CD8-positive, alpha-beta memory T cell (primary cell): Measurements from ENCODE around the gene CDADC1. TPM values are rescaled to one million over a fixed set of nuclear protein-coding genes. Genes with fewer than 3 reads are reported as not detected.

Source experiments
- CTCF ChIA-PET: fragments of 350-600 bp; sonication (Branson Sonifier 250); formaldehyde crosslinking; loops from one replicate; lab custom pipeline; 2021; ENCODE audit warnings: antibody characterized with exemption; lab: Charles Lee
- POLR2A ChIA-PET: fragments of 350-600 bp; sonication (Branson Sonifier 250); formaldehyde crosslinking; loops from one replicate; lab custom pipeline; 2021; ENCODE audit warnings: antibody characterized with exemption; lab: Charles Lee
- DNase-seq, 5 donors: peaks; one replicate each; pipeline versions ENCODE4 v3.0.0 to v3.0.0-alpha.2; 2020 to 2022; ENCODE audit warnings: mixed read lengths in 1 of 5
- H3K27ac ChIP-seq: one replicate; pipeline ENCODE4 v1.7.0; 2013; ENCODE audit warnings: low read depth, mild to moderate bottlenecking, low read length, moderate library complexity
- H3K27me3 ChIP-seq: 2 replicates; pipeline ENCODE4 v1.7.0; 2013; ENCODE audit warnings: low read length, mild to moderate bottlenecking; ENCODE audit not compliant: insufficient read depth, poor library complexity, severe bottlenecking
- H3K36me3 ChIP-seq: 2 replicates; pipeline ENCODE4 v1.7.0; 2013; ENCODE audit warnings: mild to moderate bottlenecking, low read length, moderate library complexity; ENCODE audit not compliant: insufficient read depth
- H3K4me1 ChIP-seq: 2 replicates; pipeline ENCODE4 v1.7.0; 2013; ENCODE audit warnings: mild to moderate bottlenecking, low read length, moderate library complexity; ENCODE audit not compliant: insufficient read depth
- H3K4me3 ChIP-seq: 2 replicates; pipeline ENCODE4 v1.7.0; 2013; ENCODE audit warnings: mild to moderate bottlenecking, low read length
- H3K9me3 ChIP-seq: 2 replicates; pipeline ENCODE4 v1.7.0; 2013; ENCODE audit warnings: mild to moderate bottlenecking, low read length
- H3K27ac Mint-ChIP-seq, 8 donors: one replicate each; pipeline ENCODE4 v1.8.0; 2020 to 2021; ENCODE audit warnings: mixed read lengths in 8 of 8, mild to moderate bottlenecking in 6 of 8, inconsistent platforms in 3 of 8, moderate library complexity in 3 of 8
- H3K27me3 Mint-ChIP-seq, 2 donors: one replicate each; pipeline ENCODE4 v1.8.0; 2020 to 2021; ENCODE audit warnings: mixed read lengths in 2 of 2, mild to moderate bottlenecking in 1 of 2, moderate library complexity in 1 of 2
- H3K36me3 Mint-ChIP-seq, 3 donors: one replicate each; pipeline ENCODE4 v1.8.0; 2020 to 2021; ENCODE audit warnings: mixed read lengths in 3 of 3, inconsistent platforms in 1 of 3, mild to moderate bottlenecking in 1 of 3
- H3K4me1 Mint-ChIP-seq, 3 donors: one replicate each; pipeline ENCODE4 v1.8.0; 2020 to 2021; ENCODE audit warnings: mixed read lengths in 3 of 3, inconsistent platforms in 1 of 3, mild to moderate bottlenecking in 1 of 3
- H3K4me3 Mint-ChIP-seq, 7 donors: one replicate each; pipeline ENCODE4 v1.8.0; 2020 to 2021; ENCODE audit warnings: mixed read lengths in 7 of 7, mild to moderate bottlenecking in 6 of 7, moderate library complexity in 4 of 7, inconsistent platforms in 2 of 7
- H3K9me3 Mint-ChIP-seq, 5 donors: one replicate each; pipeline ENCODE4 v1.8.0; 2020 to 2022; ENCODE audit warnings: mixed read lengths in 5 of 5, mild to moderate bottlenecking in 3 of 5, moderate library complexity in 2 of 5, inconsistent platforms in 1 of 5
- polyA plus RNA-seq: library from polyadenylated mRNA; unstranded; fragments of 300-500 nt; fragmentation: Illumina TruSeq; gene quantifications from one replicate; pipeline ENCODE4 v1.2.3, GENCODE V29; 2021
- total RNA-seq, 2 experiments: library from RNA; stranded (reverse); gene quantifications; one replicate each; pipeline ENCODE4 v1.2.3, GENCODE V29; 2021

The CDADC1 gene
- total and polyA plus RNA-seq, 3 experiments from 2014 or later, result 9.8 to 12.0 (median 10.8) TPM

- H3K27me3 ChIP-seq, result peaks cover 29% of the 10 kb centered on the region
Measured at GRCh38 chr13:49221590-49221965, 26.1 kb upstream of the CDADC1 start.

DNA sequence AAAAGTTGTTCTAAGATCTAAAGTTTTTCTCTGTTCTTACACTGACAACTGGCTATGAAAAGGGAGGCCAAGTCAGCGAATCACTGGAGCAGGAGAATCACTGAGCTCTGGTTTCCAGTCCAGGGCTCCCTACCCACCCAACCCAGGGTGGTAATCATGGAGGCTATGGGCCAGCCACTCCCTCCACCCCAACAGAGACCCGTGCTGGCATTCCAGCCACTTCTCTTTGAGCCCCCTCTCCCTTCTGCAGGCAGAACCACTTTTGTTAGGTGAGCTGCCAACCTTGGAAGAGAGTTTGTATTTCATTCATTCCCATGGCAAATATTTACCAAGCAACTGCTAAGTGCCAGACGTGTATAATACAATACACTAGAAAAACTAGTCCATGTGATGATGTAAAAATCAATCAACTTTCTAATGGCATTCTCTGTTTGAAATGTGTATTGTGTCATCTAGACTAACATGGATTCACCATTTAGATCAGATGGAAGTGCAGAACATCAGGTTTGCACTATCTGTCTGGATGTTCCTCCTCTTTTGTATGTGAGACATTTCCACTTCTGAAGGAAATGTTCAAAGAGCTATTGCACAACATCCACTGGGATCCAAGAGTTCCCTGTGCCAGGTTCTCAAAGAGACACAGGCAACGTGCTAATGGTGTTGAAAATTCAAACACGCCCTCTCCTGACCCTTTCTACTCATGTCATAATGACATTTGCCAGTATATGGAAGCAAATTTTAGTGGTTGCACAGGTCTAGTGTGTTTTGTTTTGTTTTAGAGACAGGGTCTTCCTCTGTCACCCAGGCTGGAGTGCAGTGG, 22.3 kb upstream of the CDADC1 start:
- CTCF ChIA-PET, result interaction anchor here (1.1 kb wide), 1 partner anchor 10 kb away, joined by 4 read pairs; no protein-coding TSS in a partner anchor
- no peak overlapping the region for H3K4me3 ChIP-seq
- no peaks in the 10 kb centered on the region for H3K9me3 Mint-ChIP-seq
- no peaks in the 10 kb centered on the region for H3K4me1 ChIP-seq
- no peak for DNase-seq
- H3K27ac Mint-ChIP-seq, result peak overlapping the region in 1 of 8 donors; percentile 63
- H3K36me3 ChIP-seq, result no peaks in the 10 kb centered on the region
- no peak overlapping the region for H3K4me3 Mint-ChIP-seq
- H3K4me1 Mint-ChIP-seq, result peaks cover 4 to 8% (median 5%) of the 10 kb centered on the region in 3 donors
- H3K36me3 Mint-ChIP-seq, result no peaks in the 10 kb centered on the region
- POLR2A ChIA-PET, result no interaction called here
- H3K27me3 ChIP-seq, result peaks cover 12% of the 10 kb centered on the region
- H3K27ac ChIP-seq, result no peak overlapping the region
- peaks cover 23 to 37% of the 10 kb centered on the region in 2 donors for H3K27me3 Mint-ChIP-seq
- no peaks in the 10 kb centered on the region for H3K9me3 ChIP-seq

More at GRCh38 chr13:49221590-49221965, 26.1 kb upstream of the CDADC1 start:
- no peaks in the 10 kb centered on the region for H3K9me3 Mint-ChIP-seq
- peaks cover 45 to 65% of the 10 kb centered on the region in 2 donors for H3K27me3 Mint-ChIP-seq
- H3K4me3 Mint-ChIP-seq, result peak overlapping the region in 6 of 7 donors; percentile 27 to 76 (median 66)
- H3K36me3 Mint-ChIP-seq, result peaks cover 0 to 3% (median 0%) of the 10 kb centered on the region in 3 donors
- POLR2A ChIA-PET, result no interaction called here
- no peak overlapping the region for H3K27ac Mint-ChIP-seq
- CTCF ChIA-PET, result interaction anchor here (1.0 kb wide), 1 partner anchor 11 kb away, joined by 3 read pairs; no protein-coding TSS in a partner anchor
- Histone ChIP-seq H3K36me3 (no peaks in the 10 kb centered on the region), H3K9me3 (no peaks in the 10 kb centered on the region), H3K4me3 (no peak overlapping the region), H3K4me1 (no peaks in the 10 kb centered on the region), H3K27ac (no peak overlapping the region)
- no peak for DNase-seq
- H3K4me1 Mint-ChIP-seq, result peaks cover 9 to 21% (median 12%) of the 10 kb centered on the region in 3 donors

- H3K9me3 ChIP-seq, result no peaks in the 10 kb centered on the region
- Mint-ChIP-seq H3K27ac (no peak overlapping the region), H3K27me3 (peaks cover 19 to 32% of the 10 kb centered on the region in 2 donors), H3K9me3 (no peaks in the 10 kb centered on the region), H3K4me3 (no peak overlapping the region), H3K36me3 (no peaks in the 10 kb centered on the region), H3K4me1 (peaks cover 0 to 2% (median 1%) of the 10 kb centered on the region in 3 donors)
- no peak overlapping the region for H3K27ac ChIP-seq
- no peak overlapping the region for H3K4me3 ChIP-seq
- CTCF ChIA-PET, result no interaction called here
- no peaks in the 10 kb centered on the region for H3K4me1 ChIP-seq
- POLR2A ChIA-PET, result no interaction called here
- no peaks in the 10 kb centered on the region for H3K36me3 ChIP-seq
- no peak for DNase-seq
- H3K27me3 ChIP-seq, result peaks cover 1% of the 10 kb centered on the region
Measured at GRCh38 chr13:49226613-49227012, 21.1 kb upstream of the CDADC1 start.

DNA sequence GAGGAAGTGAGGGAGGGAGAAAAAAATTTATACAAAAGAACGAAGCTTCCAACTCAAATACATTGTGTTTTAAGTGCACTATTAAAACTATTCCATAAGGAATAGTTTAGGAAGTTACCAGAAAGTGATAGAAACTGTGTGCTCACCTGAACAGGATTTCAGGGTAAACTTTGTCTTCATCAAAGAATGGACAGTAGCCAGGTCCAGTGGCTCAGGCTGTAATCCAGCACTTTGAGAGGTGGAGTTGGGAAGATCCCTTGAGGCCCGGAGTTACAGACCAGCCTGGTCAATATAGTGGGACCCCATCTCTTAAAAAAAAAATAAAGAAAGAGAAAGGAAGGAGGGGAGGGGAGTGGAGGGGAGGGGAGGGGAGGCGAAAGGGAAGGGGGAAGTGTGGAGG, 13.0 kb upstream of the CDADC1 start:
- peak overlapping the region in 1 of 8 donors; percentile 26 for H3K27ac Mint-ChIP-seq
- no peaks in the 10 kb centered on the region for H3K9me3 Mint-ChIP-seq
- DNase-seq, result no peak
- H3K4me3 ChIP-seq, result no peak overlapping the region
- peaks cover 0 to 4% of the 10 kb centered on the region in 2 donors for H3K27me3 Mint-ChIP-seq
- H3K4me1 ChIP-seq, result no peaks in the 10 kb centered on the region
- peaks cover 0 to 3% (median 0%) of the 10 kb centered on the region in 3 donors for H3K36me3 Mint-ChIP-seq
- H3K4me3 Mint-ChIP-seq, result no peak overlapping the region
- no peaks in the 10 kb centered on the region for H3K9me3 ChIP-seq
- H3K27ac ChIP-seq, result no peak overlapping the region
- H3K27me3 ChIP-seq, result no peaks in the 10 kb centered on the region
- ChIA-PET CTCF (no interaction called here), POLR2A (no interaction called here)
- H3K4me1 Mint-ChIP-seq, result no peaks in the 10 kb centered on the region
- H3K36me3 ChIP-seq, result no peaks in the 10 kb centered on the region

DNA sequence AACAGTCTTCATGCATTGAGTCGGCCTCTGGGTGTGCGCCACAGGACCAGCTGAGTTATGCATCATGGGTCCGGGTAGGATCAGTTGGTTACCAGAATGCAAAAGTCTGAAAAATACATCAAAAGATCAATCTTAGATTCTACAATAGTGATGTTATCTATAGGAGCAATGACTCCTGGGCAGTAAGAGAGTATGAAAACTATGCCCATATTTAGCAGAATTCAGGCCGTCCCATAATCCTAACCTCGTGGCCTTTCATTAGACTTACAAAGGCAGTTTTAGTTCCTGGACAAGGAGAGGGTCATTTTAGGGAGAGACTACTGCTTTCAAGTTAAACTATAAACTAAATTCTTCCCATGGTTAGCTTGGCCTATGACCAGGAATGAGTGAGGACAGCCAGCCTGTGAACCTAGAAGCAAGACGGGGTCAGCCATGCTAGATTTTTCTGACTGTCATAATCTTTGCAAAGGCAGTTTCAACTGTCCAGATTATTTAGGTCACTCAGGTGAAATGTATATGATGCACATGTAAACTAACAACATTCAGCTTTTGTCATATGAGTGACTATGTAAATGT, 11.8 kb upstream of the CDADC1 start:
- Histone ChIP-seq H3K9me3 (no peaks in the 10 kb centered on the region), H3K36me3 (no peaks in the 10 kb centered on the region), H3K27me3 (no peaks in the 10 kb centered on the region), H3K4me1 (no peaks in the 10 kb centered on the region), H3K4me3 (no peak overlapping the region), H3K27ac (no peak overlapping the region)
- Mint-ChIP-seq H3K27me3 (peaks cover 0 to 4% of the 10 kb centered on the region in 2 donors), H3K4me1 (peaks cover 0 to 4% (median 0%) of the 10 kb centered on the region in 3 donors), H3K27ac (no peak overlapping the region), H3K9me3 (no peaks in the 10 kb centered on the region), H3K36me3 (peaks cover 0 to 3% (median 0%) of the 10 kb centered on the region in 3 donors), H3K4me3 (no peak overlapping the region)
- DNase-seq, result no peak
- ChIA-PET POLR2A (no interaction called here), CTCF (no interaction called here)

GRCh38 chr13:49238621-49239020, 9.1 kb upstream of the CDADC1 start:
- Mint-ChIP-seq H3K4me1 (peaks cover 0 to 4% (median 0%) of the 10 kb centered on the region in 3 donors), H3K36me3 (peaks cover 0 to 3% (median 0%) of the 10 kb centered on the region in 3 donors), H3K27me3 (peaks cover 0 to 8% of the 10 kb centered on the region in 2 donors), H3K27ac (peak overlapping the region in 1 of 8 donors; percentile 4), H3K4me3 (no peak overlapping the region), H3K9me3 (no peaks in the 10 kb centered on the region)
- POLR2A ChIA-PET, result no interaction called here
- DNase-seq, result no peak
- Histone ChIP-seq H3K36me3 (no peaks in the 10 kb centered on the region), H3K9me3 (no peaks in the 10 kb centered on the region), H3K27me3 (no peaks in the 10 kb centered on the region), H3K4me3 (no peak overlapping the region), H3K4me1 (no peaks in the 10 kb centered on the region), H3K27ac (no peak overlapping the region)
- CTCF ChIA-PET, result interaction anchor here (0.9 to 3.0 kb wide), 2 partner anchors 9 to 42 kb away, joined by 3 to 10 read pairs; partner anchors contain the start of gene CDADC1

DNA sequence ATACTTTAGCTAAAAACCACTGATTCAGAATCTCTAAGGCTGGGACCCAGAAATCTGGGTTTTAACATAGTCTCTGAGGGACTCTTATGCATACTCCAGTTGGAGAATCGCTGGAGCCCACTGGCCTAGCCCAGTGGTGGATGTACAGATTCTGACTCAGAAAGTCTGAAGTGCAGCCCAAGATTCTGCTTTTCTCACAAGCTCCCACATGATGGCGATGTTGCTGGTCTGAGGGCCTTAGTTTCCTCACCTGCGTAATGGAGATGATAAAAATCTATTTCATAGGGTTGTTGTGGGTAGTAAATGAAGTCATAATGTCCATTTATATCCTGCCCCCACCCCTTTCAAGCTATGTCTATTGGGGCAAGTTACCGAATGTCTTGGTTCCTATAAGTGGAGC, 7.7 kb upstream of the CDADC1 start:
- Histone ChIP-seq H3K9me3 (no peaks in the 10 kb centered on the region), H3K4me3 (no peak overlapping the region), H3K4me1 (no peaks in the 10 kb centered on the region), H3K27me3 (no peaks in the 10 kb centered on the region), H3K27ac (no peak overlapping the region), H3K36me3 (no peaks in the 10 kb centered on the region)
- no peak overlapping the region for H3K4me3 Mint-ChIP-seq
- H3K27me3 Mint-ChIP-seq, result peaks cover 2 to 9% of the 10 kb centered on the region in 2 donors
- peaks cover 0 to 4% (median 0%) of the 10 kb centered on the region in 3 donors for H3K4me1 Mint-ChIP-seq
- DNase-seq, result peak in 3 of 5 donors; percentile 11 to 55 (median 24)
- POLR2A ChIA-PET, result no interaction called here
- H3K27ac Mint-ChIP-seq, result peak overlapping the region in 1 of 8 donors; percentile 14
- no peaks in the 10 kb centered on the region for H3K9me3 Mint-ChIP-seq
- CTCF ChIA-PET, result interaction anchor here (0.7 to 2.3 kb wide), 10 partner anchors 8 to 43 kb away, joined by 3 to 18 read pairs (median 4); partner anchors contain the start of gene CDADC1
- peaks cover 0 to 3% (median 0%) of the 10 kb centered on the region in 3 donors for H3K36me3 Mint-ChIP-seq

DNA sequence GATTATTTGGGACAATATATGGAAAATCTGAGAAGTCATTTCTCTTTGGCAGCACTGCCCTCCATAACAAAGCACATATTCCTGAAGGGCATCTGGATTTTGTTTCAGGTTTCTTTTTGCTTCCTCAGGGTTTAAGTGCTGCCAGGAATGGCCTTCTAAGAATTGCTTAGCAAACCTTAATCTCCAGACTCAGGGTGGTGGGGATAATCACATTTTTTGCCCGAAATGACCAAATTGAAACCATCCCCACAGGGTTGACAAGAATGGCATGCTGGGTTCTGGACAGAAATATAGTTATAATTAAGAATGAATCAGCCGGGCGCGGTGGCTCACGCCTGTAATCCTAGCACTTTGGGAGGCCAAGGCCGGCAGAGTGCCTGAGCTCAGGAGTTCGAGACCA, 6.4 kb upstream of the CDADC1 start:
- no peak for DNase-seq
- Mint-ChIP-seq H3K4me1 (peaks cover 0 to 4% (median 0%) of the 10 kb centered on the region in 3 donors), H3K36me3 (no peaks in the 10 kb centered on the region), H3K4me3 (no peak overlapping the region), H3K27ac (no peak overlapping the region), H3K9me3 (no peaks in the 10 kb centered on the region), H3K27me3 (peaks cover 2 to 9% of the 10 kb centered on the region in 2 donors)
- no peak overlapping the region for H3K27ac ChIP-seq
- H3K9me3 ChIP-seq, result no peaks in the 10 kb centered on the region
- no peaks in the 10 kb centered on the region for H3K36me3 ChIP-seq
- POLR2A ChIA-PET, result no interaction called here
- no peaks in the 10 kb centered on the region for H3K4me1 ChIP-seq
- H3K4me3 ChIP-seq, result no peak overlapping the region
- no peaks in the 10 kb centered on the region for H3K27me3 ChIP-seq
- CTCF ChIA-PET, result interaction anchor here (1.0 to 2.3 kb wide), 2 partner anchors 10 to 39 kb away, joined by 3 to 18 read pairs; no protein-coding TSS in a partner anchor
